ENCODE measurements around the gene PLCB4. TPM values are rescaled to one million over a fixed set of nuclear protein-coding genes. Genes with fewer than 3 reads are reported as not detected.

The PLCB4 gene
- total and polyA plus RNA-seq, 2 experiments from 2014 or later: 6.5 to 16.1 TPM

DNA sequence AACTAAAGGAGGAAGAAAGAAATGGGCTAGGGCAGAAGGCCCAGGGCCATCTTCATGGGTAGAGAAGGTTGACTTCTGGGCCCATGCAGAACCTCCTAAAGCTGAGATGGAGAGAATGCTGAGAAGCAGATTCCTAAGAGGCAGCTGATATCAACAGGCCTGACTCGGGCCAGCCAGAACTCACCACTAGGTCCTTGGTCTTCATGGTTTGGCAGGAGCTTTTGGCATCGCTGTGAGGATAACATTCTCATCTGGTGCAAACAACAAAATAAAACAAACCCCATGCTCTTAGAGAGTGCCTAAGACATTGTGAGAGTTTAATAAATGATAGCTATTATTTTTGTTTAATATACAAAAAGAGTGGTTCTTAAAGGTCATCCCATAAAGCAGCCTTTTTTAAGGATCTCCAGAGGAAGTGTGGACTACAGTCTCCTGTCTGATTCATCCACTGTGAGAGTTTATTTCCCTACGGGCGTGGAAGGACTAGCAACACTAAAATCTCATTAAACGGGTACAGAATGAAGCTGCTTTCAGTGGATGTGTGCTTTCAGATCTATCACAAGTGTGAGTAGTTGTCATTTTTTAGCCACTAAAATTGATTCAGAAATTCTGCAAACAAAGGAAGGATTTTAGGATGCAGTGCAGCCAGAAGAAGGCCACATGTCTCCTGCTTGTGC lies 160.0 kb downstream of the PLCB4 start (continued):
- TF ChIP-seq, protein P1, sequence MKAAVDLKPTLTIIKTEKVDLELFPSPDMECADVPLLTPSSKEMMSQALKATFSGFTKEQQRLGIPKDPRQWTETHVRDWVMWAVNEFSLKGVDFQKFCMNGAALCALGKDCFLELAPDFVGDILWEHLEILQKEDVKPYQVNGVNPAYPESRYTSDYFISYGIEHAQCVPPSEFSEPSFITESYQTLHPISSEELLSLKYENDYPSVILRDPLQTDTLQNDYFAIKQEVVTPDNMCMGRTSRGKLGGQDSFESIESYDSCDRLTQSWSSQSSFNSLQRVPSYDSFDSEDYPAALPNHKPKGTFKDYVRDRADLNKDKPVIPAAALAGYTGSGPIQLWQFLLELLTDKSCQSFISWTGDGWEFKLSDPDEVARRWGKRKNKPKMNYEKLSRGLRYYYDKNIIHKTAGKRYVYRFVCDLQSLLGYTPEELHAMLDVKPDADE (IDR thresholded peaks at IDR 0.05): no peak
- TF ChIP-seq ZNF331 (CRISPR knock-in tag; IDR thresholded peaks at IDR 0.05; ENCODE audit: low read depth): no peak
- TF ChIP-seq, protein P2, sequence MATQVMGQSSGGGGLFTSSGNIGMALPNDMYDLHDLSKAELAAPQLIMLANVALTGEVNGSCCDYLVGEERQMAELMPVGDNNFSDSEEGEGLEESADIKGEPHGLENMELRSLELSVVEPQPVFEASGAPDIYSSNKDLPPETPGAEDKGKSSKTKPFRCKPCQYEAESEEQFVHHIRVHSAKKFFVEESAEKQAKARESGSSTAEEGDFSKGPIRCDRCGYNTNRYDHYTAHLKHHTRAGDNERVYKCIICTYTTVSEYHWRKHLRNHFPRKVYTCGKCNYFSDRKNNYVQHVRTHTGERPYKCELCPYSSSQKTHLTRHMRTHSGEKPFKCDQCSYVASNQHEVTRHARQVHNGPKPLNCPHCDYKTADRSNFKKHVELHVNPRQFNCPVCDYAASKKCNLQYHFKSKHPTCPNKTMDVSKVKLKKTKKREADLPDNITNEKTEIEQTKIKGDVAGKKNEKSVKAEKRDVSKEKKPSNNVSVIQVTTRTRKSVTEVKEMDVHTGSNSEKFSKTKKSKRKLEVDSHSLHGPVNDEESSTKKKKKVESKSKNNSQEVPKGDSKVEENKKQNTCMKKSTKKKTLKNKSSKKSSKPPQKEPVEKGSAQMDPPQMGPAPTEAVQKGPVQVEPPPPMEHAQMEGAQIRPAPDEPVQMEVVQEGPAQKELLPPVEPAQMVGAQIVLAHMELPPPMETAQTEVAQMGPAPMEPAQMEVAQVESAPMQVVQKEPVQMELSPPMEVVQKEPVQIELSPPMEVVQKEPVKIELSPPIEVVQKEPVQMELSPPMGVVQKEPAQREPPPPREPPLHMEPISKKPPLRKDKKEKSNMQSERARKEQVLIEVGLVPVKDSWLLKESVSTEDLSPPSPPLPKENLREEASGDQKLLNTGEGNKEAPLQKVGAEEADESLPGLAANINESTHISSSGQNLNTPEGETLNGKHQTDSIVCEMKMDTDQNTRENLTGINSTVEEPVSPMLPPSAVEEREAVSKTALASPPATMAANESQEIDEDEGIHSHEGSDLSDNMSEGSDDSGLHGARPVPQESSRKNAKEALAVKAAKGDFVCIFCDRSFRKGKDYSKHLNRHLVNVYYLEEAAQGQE (IDR thresholded peaks at IDR 0.05; ENCODE audit: unreplicated experiment): no peak
- no peak for TF ChIP-seq CREB1 (CRISPR knock-in tag; IDR thresholded peaks at IDR 0.05; ENCODE audit: low read depth)
- no peak for TF ChIP-seq EZH2 (IDR thresholded peaks at IDR 0.05; ENCODE audit: low read depth, unreplicated experiment)
- TF ChIP-seq JUNB (IDR thresholded peaks at IDR 0.05; ENCODE audit: unreplicated experiment): no peak

DNA sequence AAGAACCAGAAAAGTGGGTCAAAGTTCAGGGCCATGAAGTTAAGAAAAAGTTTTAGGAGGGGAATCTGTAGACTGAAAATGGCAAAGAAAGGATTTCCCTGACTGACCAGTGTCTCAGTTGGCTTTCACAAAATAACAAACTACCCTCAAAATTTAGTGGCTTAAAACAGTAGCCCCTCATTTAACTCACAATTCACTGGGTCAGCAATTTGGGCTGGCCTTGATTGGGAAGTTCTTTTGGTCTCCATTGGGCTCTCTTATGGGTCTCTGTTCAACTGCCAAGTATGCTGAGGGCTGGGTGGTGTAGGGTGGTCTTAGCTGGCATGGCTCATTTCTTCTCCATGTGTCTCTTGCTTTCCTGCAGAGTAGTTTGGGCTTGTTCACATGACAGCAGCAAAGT lies 161.5 kb downstream of the PLCB4 start:
- ATAC-seq: no peak
- no peaks in the 10 kb centered on the region for H3K27me3 Mint-ChIP-seq (ENCODE audit: insufficient read depth, low read depth, poor library complexity)
- H3K27me3 ChIP-seq (ENCODE audit: insufficient read depth): no peaks in the 10 kb centered on the region
- TF ChIP-seq ZNF114 (CRISPR knock-in tag; IDR thresholded peaks at IDR 0.05) (no peak), ZNF331 (CRISPR knock-in tag; IDR thresholded peaks at IDR 0.05; ENCODE audit: low read depth) (no peak), CREB1 (CRISPR knock-in tag; IDR thresholded peaks at IDR 0.05; ENCODE audit: low read depth) (no peak)
- TF ChIP-seq, protein P1 (IDR thresholded peaks at IDR 0.05): no peak
- TF ChIP-seq, protein P3, sequence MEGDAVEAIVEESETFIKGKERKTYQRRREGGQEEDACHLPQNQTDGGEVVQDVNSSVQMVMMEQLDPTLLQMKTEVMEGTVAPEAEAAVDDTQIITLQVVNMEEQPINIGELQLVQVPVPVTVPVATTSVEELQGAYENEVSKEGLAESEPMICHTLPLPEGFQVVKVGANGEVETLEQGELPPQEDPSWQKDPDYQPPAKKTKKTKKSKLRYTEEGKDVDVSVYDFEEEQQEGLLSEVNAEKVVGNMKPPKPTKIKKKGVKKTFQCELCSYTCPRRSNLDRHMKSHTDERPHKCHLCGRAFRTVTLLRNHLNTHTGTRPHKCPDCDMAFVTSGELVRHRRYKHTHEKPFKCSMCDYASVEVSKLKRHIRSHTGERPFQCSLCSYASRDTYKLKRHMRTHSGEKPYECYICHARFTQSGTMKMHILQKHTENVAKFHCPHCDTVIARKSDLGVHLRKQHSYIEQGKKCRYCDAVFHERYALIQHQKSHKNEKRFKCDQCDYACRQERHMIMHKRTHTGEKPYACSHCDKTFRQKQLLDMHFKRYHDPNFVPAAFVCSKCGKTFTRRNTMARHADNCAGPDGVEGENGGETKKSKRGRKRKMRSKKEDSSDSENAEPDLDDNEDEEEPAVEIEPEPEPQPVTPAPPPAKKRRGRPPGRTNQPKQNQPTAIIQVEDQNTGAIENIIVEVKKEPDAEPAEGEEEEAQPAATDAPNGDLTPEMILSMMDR (conservative IDR thresholded peaks at IDR 0.05; ENCODE audit: low read depth in 2 of 2): no peak
- TF ChIP-seq, protein P4, sequence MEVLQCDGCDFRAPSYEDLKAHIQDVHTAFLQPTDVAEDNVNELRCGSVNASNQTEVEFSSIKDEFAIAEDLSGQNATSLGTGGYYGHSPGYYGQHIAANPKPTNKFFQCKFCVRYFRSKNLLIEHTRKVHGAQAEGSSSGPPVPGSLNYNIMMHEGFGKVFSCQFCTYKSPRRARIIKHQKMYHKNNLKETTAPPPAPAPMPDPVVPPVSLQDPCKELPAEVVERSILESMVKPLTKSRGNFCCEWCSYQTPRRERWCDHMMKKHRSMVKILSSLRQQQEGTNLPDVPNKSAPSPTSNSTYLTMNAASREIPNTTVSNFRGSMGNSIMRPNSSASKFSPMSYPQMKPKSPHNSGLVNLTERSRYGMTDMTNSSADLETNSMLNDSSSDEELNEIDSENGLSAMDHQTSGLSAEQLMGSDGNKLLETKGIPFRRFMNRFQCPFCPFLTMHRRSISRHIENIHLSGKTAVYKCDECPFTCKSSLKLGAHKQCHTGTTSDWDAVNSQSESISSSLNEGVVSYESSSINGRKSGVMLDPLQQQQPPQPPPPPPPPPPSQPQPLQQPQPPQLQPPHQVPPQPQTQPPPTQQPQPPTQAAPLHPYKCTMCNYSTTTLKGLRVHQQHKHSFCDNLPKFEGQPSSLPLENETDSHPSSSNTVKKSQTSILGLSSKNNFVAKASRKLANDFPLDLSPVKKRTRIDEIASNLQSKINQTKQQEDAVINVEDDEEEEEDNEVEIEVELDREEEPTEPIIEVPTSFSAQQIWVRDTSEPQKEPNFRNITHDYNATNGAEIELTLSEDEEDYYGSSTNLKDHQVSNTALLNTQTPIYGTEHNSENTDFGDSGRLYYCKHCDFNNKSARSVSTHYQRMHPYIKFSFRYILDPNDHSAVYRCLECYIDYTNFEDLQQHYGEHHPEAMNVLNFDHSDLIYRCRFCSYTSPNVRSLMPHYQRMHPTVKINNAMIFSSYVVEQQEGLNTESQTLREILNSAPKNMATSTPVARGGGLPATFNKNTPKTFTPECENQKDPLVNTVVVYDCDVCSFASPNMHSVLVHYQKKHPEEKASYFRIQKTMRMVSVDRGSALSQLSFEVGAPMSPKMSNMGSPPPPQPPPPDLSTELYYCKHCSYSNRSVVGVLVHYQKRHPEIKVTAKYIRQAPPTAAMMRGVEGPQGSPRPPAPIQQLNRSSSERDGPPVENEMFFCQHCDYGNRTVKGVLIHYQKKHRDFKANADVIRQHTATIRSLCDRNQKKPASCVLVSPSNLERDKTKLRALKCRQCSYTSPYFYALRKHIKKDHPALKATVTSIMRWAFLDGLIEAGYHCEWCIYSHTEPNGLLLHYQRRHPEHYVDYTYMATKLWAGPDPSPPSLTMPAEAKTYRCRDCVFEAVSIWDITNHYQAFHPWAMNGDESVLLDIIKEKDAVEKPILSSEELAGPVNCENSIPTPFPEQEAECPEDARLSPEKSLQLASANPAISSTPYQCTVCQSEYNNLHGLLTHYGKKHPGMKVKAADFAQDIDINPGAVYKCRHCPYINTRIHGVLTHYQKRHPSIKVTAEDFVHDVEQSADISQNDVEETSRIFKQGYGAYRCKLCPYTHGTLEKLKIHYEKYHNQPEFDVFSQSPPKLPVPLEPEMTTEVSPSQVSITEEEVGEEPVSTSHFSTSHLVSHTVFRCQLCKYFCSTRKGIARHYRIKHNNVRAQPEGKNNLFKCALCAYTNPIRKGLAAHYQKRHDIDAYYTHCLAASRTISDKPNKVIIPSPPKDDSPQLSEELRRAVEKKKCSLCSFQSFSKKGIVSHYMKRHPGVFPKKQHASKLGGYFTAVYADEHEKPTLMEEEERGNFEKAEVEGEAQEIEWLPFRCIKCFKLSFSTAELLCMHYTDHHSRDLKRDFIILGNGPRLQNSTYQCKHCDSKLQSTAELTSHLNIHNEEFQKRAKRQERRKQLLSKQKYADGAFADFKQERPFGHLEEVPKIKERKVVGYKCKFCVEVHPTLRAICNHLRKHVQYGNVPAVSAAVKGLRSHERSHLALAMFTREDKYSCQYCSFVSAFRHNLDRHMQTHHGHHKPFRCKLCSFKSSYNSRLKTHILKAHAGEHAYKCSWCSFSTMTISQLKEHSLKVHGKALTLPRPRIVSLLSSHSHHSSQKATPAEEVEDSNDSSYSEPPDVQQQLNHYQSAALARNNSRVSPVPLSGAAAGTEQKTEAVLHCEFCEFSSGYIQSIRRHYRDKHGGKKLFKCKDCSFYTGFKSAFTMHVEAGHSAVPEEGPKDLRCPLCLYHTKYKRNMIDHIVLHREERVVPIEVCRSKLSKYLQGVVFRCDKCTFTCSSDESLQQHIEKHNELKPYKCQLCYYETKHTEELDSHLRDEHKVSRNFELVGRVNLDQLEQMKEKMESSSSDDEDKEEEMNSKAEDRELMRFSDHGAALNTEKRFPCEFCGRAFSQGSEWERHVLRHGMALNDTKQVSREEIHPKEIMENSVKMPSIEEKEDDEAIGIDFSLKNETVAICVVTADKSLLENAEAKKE (CRISPR knock-in tag; IDR thresholded peaks at IDR 0.05): no peak

More for the DNA sequence above, 161.5 kb downstream of the PLCB4 start:
- Mint-ChIP-seq H3K36me3 (ENCODE audit: low read depth) (0 out of 3 replicates have a peak, but pooled peaks cover under 1% of the 10 kb centered on the region), H3K27ac (no peak overlapping the region), H3K4me3 (no peak overlapping the region), H3K4me1 (peaks cover 10% of the 10 kb centered on the region; the same call in 2 of the 3 replicates), H3K9me3 (no peaks in the 10 kb centered on the region; the same call in 2 of the 3 replicates)
- Histone ChIP-seq H3F3A (replicated peaks; ENCODE audit: low read depth) (no peaks in the 10 kb centered on the region), H3K9me2 (ENCODE audit: insufficient read depth) (peaks cover 9% of the 10 kb centered on the region; the same call in 1 of the 2 replicates), H3K27ac (ENCODE audit: low read depth) (no peak overlapping the region), H3K4me3 (no peak overlapping the region), H3K4me2 (no peak overlapping the region), H3K79me2 (replicated peaks; ENCODE audit: insufficient read depth) (no peaks in the 10 kb centered on the region), H2AFZ (no peak overlapping the region), H4K20me1 (replicated peaks; ENCODE audit: insufficient read depth) (no peaks in the 10 kb centered on the region), H3K36me3 (ENCODE audit: insufficient read depth) (no peaks in the 10 kb centered on the region), H3K4me1 (ENCODE audit: insufficient read depth) (no peaks in the 10 kb centered on the region; the same call in 1 of the 2 replicates)
- DNase-seq (ENCODE audit: low spot score): no peak

Data from GM23338 (cell line).